Esophagus mucosa (tissue), 1 donor: Measurements from ENCODE around the gene ALDH2. TPM values are rescaled to one million over a fixed set of nuclear protein-coding genes. Genes with fewer than 3 reads are reported as not detected.
"Not testable (repeated sequence)": the region's sequence is repeated elsewhere in the genome, so short reads cannot be mapped to it uniquely, and the experiment has no call there.

Experiments used
- ATAC-seq: fragments of 200-7000 bp; cut with Tn5 transposase; one replicate; pipeline ENCODE4 v1.9.1; 2020
- total RNA-seq: library from RNA; stranded (reverse); gene quantifications from one replicate; pipeline ENCODE4 v1.2.4, GENCODE V29; 2023
- donor health status: DM: yes; HTN: yes; CAD: no.

Gene ALDH2
- total RNA-seq, 1 donor from 2014 or later: 135 TPM

GRCh38 chr12:111828338-111828979 is 61.7 kb downstream of the ALDH2 start:
- ATAC-seq: no peak

GRCh38 chr12:111829635-111830034 is 62.9 kb downstream of the ALDH2 start:
- not testable (repeated sequence) for ATAC-seq

- not testable (repeated sequence) for ATAC-seq
These were observed 68.1 kb downstream of the ALDH2 start for GRCh38 chr12:111834740-111835386.

GRCh38 chr12:111835531-111836181 is 68.9 kb downstream of the ALDH2 start:
- ATAC-seq: not testable (repeated sequence)

- ATAC-seq: no peak
These were observed 71.6 kb downstream of the ALDH2 start for GRCh38 chr12:111838353-111838752.

GRCh38 chr12:111840807-111841206 is 74.1 kb downstream of the ALDH2 start:
- no peak for ATAC-seq

- ATAC-seq: no peak
These were observed 74.6 kb downstream of the ALDH2 start for GRCh38 chr12:111841236-111841749.

GRCh38 chr12:111841750-111842555 is 75.2 kb downstream of the ALDH2 start, which contains the start of gene MAPKAPK5:
Gene MAPKAPK5, plus strand, starts transcription at chr12:111842228. Its CDS starts 506 bp downstream, at chr12:111842734.
- ATAC-seq: peak; percentile 97

GRCh38 chr12:111842556-111843396 is 76.0 kb downstream of the ALDH2 start:
- ATAC-seq: peak; percentile 28

GRCh38 chr12:111846016-111846415 is 79.3 kb downstream of the ALDH2 start:
- no peak for ATAC-seq

- no peak for ATAC-seq
These were observed 83.8 kb downstream of the ALDH2 start for GRCh38 chr12:111850526-111850925.

GRCh38 chr12:111858186-111858585 is 91.5 kb downstream of the ALDH2 start:
- no peak for ATAC-seq

- ATAC-seq: no peak
These were observed 92.0 kb downstream of the ALDH2 start for GRCh38 chr12:111858778-111859177.

- ATAC-seq: no peak
These were observed 98.2 kb downstream of the ALDH2 start for GRCh38 chr12:111864913-111865312.

Other genes with a start within 250 kb of the ALDH2 start
- 22.2 TPM for gene ATXN2, start 167.6 kb upstream of the ALDH2 start, total RNA-seq
- gene BRAP, start 81.0 kb upstream of the ALDH2 start, total RNA-seq: 11.0 TPM
- 14.7 TPM for gene ACAD10, start 80.9 kb upstream of the ALDH2 start, total RNA-seq
- 24.0 TPM for gene MAPKAPK5, start 75.3 kb downstream of the ALDH2 start, total RNA-seq
- 3.6 TPM for gene TMEM116, start 246.2 kb downstream of the ALDH2 start, total RNA-seq
- 66.9 TPM for gene ERP29, start 246.5 kb downstream of the ALDH2 start, total RNA-seq